ENCODE measurements around the gene ST6GALNAC6.

- TF ChIP-seq ZBTB33 (IDR thresholded peaks at IDR 0.05; ENCODE audit: extremely low read depth, insufficient replicate concordance, low read length) (no peak), SRF (IDR thresholded peaks at IDR 0.05; ENCODE audit: low read depth) (no peak), POLR2A (IDR thresholded peaks at IDR 0.05; ENCODE audit: borderline replicate concordance, extremely low read depth, insufficient read depth, insufficient read length) (no peak)
Measured at GRCh38 chr9:127854960-127855359, 44.4 kb downstream of the ST6GALNAC6 start.
